ENCODE data around the gene TNFRSF11A.

TNFRSF11A gene

DNA sequence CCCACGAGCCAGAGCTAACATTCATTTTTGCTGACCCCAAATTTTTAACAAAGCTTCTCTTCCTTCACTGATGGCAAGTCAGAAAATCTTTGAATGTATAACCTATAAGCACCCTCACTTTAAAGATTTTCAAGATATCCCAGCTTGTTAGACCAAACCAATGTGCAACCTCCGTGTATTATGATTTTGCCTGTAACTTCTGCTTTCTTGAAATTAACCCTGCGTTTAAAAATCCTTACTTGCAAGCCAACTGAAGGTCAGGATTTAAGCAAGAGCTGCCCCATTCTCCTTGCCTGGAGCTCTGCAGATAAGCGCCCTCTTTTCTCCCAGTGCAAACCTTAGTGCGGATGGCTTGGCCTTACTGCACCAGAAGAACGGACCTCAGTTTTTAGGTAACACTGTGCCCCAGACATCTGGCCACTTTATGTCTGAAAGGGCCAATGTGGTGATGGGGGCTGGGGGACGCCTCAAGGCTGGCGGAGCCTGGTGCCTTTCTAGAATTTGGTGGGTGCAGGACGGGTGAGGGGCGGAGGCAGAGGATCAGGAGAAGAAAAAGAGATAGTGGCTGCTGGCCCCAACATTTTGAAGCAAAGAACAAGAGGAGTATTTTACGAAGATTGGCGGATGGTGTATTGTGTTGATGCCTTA lies 805 bp upstream of the TNFRSF11A start:
- no peak for DNase-seq (ENCODE audit: low read depth in 4 of 4, low spot score in 1 of 4)

DNA sequence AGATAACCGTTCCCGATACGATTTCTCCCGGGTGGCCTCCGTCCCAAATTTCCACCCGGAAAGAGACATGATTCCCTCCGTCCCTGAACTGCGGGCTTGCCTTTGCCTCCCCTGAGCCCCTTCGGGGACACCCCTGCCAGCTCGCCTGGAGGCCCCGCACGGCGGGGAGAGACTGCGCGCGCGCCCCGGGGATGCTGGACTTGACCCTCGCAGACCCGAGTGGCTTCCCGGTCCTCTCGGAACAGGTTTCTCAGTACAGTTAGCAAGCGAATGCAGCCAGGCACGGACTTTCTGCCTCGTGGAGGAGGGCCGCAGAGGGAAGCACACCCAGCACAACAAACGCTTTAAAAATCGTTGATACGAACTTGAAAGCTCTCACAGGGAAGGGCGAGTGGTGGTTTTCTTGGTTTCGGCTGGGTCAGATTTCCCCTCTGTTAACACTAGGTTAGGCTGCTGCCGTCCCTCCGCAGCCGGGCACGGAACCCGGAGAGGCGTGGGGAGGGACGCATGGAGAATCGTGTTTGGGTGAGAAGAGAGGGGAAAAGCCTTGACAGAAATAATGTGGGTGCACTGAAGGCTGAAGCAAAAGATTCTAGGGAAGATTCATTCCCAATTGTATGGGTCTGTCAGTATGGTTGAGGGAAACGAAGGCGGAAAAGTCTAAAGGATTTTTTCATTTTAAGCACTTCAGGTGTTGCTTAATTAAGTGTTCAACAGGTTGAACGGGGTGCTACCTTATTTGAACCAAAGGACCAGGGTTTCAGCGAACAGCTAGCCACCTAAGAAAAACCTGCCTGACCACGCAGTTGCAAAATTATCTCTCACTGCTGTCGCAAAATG lies 916 bp downstream of the TNFRSF11A start:
- no peak for DNase-seq (ENCODE audit: low read depth in 4 of 4, low spot score in 1 of 4)

DNA sequence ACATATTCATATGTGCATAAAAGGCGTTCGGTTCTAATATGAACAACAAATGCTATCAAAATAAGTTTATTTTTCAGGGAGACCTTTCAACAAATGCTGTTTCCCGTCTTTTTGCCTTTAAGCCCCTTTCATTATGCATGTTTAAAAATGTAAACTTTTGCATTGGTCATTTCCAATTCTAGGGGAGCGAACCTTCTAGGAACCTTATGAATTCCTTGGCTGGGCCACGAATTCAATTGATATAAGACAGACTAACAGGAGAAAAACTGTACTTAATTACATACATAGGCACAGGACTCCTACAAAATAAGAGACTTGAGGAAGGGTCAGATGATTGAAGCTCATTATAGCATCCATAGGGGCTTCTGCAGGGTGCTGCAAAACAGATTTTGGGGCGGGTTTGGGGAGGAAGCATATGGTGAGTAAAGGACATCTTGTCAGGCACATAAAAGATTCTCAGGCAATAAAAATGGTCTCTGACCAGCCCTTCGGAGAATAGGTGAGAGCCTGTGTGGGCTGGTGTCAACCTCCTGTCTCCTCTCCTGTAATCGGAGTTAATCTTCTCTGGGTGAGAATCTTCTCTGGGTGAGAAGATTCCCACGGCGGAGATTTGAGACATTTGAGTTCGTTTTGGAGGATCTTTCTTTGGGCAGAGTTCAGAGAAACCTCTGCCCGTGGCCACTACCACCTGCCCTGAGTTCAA lies 1.7 kb downstream of the TNFRSF11A start:
- DNase-seq (ENCODE audit: low read depth in 4 of 4, low spot score in 1 of 4) = no peak

DNA sequence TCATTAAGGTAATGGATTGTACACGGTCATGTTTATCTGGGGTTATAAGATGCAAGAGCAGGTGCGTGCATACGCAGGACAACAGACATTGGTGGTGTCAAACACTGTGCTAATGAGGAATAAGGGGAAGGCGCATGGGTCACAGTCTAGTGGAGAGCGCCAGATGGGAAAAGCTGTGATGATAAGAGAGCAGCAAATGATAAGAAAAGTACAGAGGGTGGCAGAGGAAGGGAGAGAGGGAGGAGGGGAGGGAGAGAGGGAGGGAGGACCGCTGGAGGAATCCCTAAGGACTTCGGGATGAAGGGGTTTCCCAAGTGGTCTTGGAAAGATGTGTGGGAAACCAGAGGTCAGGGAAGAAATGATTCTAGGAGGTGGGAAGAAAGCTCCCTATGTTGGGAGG lies 2.9 kb downstream of the TNFRSF11A start:
- no peak for DNase-seq (ENCODE audit: low read depth in 4 of 4, low spot score in 1 of 4)

DNA sequence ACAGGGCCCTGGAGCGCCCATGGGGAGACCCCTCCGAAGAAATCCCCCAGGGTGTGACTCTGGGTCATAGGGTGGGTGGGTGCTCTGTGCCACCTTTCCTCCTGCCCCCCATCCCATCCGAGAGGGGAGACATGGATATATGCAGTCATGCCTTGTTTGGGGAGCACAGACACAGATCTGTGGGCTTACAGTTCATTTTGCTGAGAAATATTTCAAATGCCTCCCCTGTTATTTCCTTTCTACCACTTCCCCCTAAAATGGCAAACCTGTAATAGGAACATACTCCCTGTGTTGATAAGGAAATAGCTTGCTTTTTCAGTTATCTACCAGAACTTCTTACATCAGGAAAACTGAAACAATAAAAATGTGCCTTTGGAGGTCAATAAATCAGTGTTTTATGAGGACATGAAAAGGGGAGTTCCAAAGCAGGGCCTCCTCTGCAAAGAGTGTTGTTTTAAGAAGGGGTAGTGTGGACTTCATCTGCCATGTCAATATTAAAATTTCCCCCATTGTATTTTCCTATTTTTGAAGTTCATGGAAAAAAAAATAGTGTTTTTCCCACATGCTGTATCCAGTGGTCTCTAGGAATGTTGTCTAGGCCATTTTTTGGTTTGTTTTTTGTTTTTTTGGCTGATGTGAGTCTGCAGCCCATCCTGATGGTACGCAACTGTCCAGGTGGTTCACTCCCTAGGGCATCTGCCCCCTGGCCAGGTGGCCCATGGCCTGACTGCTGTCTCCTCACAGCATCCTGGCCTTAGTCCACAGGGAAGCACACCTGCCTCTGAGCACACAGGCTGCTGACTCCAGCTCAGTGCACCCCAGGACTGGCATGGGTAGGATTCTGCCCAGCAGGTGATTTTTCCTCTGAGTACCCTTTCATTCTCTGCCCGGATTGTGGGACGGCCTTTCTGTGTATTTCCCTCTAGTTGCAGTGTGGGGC lies 3.7 kb downstream of the TNFRSF11A start:
- no peak for DNase-seq (ENCODE audit: low read depth in 4 of 4, low spot score in 1 of 4)

DNA sequence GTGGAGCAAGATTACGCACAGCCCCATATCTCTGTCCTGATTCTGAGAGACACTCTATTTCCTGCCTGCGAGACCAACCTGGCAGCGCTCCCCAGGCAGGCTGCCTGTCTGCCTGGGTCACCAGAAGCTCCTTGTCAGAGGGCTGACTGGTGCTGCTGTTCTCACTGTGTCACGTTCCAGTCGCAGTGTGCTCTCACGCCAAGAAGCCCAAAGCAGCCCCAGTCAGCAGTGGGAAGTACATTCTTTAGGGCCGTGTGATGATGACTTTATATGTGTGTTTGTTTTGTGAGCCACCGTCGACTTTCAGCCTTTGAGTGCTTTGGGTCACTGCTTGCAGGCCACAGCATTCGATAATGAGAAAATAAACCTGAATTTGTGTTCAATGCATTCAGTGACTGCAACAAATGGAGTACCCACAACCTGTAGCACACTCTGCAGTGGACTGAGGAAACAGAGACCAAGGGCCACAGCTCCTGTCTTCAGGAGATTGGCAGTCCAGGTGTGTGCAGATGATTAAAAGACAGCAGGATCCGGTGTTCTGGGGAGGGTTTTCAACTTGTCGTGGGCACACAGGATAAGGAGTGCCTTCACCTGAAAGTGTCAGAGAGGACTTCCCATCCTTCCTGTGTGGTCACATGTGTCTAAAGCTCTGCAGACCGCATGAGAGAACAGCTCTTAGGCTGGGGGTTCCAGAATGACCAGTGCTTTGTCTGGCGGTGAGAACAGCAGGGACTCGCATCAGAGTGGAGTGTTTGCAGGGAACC lies 4.8 kb downstream of the TNFRSF11A start:
- DNase-seq (ENCODE audit: low read depth in 4 of 4, low spot score in 1 of 4) = no peak

DNA sequence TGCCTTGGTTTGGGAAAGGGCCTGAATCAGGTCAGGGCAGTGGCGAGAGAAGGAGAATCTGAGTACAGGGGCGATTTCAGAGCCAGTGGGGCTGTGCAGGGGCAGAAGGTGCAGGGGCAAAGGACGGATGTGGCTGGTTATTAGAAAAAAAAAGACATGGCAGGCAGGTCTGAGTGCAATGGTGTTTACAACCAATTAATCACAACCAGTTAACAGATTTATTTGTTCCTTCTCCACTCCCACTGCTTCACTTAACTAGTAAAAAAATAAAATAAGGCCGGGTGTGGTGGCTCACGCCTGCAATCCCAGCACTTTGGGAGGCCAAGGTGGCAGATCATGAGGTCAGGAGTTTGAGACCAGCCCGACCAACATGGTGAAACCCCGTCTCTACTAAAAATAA lies 5.5 kb downstream of the TNFRSF11A start:
- no peak for DNase-seq (ENCODE audit: low read depth in 4 of 4, low spot score in 1 of 4)

DNA sequence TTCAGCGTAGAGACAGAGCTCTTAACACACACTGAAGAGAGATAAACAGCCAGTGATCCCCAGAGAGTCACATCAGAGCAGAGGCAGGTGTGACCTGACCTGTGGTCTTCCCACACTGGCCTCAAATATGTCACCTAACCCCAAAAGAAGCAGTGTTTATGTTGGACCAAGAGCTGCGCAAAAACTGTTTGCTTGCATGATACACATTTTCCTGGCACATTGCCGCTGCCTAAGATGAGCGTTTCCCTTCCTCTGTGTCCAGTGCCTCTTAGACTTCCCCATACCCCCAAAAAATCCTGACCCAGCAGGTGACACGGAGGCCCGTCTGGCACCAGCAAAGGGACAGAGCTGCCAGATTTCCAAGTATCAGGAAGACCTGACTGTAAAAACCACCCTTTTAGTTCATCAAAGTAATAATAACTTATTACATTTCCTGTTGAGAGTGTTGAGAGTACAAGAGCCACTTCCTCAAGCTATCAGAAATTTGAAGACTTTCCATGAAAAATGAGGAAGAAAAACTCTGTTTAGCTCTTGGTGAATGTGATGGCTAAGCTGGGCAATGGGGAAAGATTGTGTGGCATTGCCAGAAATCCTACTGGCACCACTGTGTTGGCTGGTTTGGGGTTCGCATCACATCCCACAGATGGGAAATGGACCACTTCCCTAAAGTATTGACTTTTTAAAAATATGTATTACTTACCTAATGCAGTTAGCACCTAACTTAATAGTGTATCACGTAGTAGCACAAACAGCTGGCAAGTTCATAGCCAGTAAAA lies 6.7 kb downstream of the TNFRSF11A start:
- no peak for DNase-seq (ENCODE audit: low read depth in 4 of 4, low spot score in 1 of 4)

DNA sequence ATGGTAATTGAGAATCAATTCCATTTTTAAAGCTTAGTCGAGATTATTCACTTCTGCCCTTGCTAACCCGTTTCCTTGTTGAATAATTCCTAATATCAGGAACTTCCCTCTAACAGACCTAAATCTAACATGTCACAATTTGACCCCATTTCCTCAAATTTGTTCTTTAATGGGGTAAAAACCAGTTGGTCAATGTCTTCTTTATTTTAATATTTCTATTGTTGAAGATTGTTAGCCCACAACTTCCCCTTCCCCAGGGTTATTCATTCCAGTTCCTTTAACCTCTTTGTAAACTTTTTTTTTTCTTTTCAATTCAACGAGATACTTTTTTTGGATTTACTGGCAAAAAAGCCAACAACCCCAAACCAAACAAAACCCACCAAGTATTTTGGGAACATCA lies 7.3 kb downstream of the TNFRSF11A start:
- no peak for DNase-seq (ENCODE audit: low read depth in 4 of 4, low spot score in 1 of 4)

DNA sequence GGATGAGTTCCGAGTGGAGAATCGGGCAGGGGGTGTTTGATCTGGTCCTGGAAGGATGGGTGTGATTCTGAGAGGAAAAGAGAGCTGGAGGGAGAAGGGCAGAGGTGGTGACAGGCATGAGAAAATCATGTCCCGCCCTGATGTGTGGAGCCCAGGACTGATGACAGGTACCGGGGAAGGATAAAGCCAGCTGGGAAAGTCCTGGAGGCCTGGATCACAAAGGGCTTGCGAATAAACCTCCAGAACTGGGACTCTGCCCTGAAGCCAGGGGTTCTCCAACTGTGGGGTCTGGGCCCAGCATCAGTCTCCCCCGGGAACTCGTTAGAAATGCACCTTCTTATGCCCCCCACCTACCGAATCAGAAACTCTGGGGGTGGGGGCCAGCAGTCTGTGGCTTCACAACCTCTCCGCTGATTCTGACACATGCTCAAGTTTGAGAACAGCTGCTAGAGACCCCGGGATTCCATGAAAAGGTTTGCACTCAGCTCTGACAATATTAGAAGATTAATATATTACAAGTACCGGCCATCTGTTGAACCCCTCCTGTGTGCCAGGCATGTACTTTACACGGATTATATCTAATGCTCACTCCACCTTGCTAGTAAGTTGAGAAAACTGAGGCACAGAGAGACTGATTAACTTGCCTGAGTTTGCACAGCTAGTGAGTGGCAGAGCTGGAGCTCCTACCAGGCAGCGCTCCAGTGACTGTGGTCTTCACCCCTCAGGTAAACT lies 8.0 kb downstream of the TNFRSF11A start:
- DNase-seq (ENCODE audit: low read depth in 4 of 4, low spot score in 1 of 4) = no peak

DNA sequence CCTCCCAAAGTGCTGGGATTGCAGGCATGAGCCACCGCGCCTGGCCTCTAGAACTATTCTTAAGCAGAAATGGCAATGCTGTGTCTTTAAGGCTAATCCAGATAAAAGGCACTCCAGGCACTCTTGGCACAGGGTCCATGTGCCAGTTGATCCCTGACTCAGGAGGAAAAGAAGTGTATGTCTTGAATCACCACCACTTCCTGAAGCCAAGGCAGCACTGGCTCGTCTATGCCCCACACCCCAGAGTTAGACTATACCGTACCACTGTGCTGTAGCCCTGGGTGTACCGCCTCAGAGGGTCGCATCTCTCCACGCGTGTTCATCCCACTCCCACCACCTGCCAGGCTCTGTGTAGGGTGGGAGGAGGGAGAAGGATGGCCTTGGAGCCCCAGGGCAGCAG lies 9.0 kb downstream of the TNFRSF11A start:
- DNase-seq (ENCODE audit: low read depth in 4 of 4, low spot score in 1 of 4) = no peak

DNA sequence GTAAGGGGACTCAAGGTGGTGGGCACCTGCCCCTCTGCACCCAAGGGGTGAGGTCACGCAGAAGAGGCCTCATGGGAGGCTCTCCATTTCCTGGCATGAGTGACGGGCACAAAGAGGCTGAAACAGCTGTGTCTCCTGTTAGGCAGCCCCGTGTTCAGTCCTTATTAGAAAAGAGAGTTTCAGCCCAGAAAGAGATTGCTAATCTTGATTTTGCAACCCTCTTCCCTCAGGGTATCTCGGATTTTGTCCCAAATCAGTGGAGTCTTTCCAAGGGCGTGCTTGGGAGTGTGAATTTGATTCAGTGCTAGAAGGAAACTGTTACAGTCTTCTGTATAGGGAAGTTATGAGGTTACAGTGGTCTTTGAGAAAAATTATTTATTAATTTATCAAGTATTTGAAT lies 10.4 kb downstream of the TNFRSF11A start:
- DNase-seq (ENCODE audit: low read depth in 4 of 4, low spot score in 1 of 4) = no peak

DNA sequence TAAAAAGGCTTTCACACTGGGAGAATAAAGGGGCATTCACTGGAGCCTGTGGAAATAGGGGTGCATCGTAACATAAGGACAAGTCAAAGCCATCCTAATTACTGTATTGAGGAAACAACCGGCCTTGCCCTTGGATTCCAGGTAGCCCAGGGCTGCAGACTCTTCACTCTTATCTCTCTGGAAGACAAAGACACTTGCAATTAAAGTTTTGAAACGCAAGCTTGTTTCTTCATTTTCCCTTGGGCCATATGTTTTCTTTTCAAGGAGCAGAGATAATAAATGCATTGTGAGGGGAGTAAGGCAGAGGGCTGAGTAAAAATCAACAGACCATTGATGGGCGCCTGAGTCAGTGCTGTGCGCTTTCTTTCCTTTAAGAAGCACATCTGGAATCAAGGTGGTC lies 11.5 kb downstream of the TNFRSF11A start:
- no peak for DNase-seq (ENCODE audit: low read depth in 4 of 4, low spot score in 1 of 4)

DNA sequence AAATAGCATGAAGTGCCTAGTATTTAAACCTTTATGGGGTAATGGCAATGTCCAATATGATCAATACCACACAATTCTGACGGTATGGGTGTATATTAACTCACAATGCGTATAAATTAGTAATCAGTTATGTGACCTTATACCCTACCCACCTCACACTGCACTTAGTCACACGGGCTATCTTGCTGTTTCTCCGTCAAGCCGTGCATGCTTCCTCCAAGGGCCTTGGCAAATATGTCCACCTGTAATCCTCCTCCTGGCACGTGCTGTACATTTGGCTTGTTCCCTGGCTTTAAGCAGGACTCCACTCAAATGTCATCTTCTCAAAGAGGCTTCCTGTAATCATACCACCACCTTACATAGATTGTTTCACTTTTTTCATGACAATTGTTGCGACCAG lies 12.2 kb downstream of the TNFRSF11A start:
- no peak for DNase-seq (ENCODE audit: low read depth in 4 of 4, low spot score in 1 of 4)

DNA sequence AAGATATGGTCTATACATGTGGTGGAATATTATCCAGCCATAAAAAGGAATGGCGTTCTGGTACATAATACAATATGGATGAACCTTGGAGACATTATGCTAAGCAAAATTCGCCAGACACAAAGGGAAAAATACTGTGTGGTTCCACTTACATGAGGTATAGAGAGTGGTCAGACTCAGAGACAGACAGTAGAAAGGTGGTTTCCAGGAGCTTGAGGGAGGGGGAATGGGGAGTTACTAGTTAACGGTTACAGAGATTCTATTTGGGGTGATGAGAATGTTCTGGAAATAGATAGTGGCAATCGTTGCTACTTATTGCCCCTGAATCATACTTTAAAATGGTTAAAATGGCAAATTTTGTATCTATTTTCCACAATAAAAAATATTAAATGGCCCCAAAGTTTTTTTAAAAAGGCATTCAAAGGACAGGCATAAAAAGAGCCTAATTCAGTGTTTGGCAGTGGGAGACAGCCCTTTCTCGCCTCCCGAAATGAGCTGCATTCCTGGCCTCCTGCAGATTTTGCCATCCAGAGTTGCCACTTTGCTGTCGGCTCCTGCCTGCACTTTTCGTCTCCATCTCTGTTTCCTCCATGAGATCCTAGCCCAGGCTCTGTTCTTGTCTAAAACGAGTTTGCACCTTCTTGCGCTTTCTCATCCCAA lies 13.5 kb downstream of the TNFRSF11A start:
- no peak for DNase-seq (ENCODE audit: low read depth in 4 of 4, low spot score in 1 of 4)

DNA sequence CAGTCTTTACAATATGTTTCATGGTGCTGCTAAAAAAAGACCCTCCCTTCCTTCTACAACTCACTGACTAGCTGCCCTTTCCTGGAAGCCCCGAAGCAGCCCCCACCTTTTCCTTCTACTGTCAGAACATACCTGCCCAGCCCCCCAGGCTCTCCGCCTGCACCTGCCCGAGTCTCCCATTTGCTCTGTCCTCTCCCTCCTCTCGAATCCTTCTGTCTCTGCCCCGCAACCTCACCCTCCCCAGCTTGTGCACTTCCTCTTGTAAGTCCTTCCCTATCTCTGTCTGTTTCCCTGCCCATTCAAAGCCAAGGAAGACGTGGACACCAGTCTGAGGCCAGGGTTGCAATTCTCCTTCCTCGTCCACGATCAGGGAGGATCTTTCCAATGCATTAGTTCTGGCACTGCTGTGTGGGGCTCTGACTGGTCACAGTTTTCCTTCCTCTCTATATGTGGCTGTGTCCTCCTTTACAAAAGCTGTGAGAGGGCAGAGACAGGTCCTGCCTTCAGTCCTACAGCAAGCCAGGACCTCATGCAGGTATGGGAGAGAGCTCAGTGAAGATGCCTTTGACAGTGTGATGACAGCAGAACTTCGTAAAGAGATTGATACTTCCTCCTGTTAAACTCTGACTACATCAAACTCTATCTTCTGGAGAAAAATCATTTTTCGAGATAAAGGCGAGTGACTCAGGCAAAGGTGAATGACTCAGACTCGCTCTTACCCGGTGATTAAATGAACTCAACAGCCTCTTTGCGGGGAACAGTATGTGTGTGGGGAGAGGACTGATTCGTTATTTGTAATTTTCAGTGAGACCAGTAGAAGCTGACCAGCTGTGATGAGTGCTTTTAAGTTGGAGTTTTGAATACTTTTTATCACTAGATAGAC lies 14.2 kb downstream of the TNFRSF11A start:
- DNase-seq (ENCODE audit: low read depth in 4 of 4, low spot score in 1 of 4) = no peak

DNA sequence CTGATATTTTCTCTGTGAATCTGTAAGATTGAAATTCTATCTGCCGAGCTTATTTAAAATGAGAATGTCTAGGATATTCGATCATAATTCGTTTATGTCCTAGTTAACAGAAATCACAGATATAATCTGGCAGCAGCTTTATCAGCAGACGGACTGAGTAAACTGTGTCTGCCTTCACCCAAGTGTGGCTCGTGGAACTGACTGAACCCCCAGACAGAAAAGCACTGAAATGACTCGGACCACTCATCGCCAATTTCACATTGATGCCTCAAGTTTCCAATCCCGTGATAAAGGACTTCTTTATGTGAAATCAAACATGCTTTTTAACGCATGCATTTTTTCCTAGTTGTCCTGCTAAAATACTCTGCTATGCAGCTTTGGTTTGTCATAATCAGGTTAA lies 15.9 kb downstream of the TNFRSF11A start:
- DNase-seq (ENCODE audit: low read depth in 4 of 4, low spot score in 1 of 4) = no peak
